Kidney (tissue), 14 donors: ENCODE data around the gene CSTPP1. TPM values are rescaled to one million over a fixed set of nuclear protein-coding genes. Genes with fewer than 3 reads are reported as not detected.

ENCODE experiments used
- DNase-seq, 5 donors: peaks; one replicate each; pipeline ENCODE4 v3.0.0-alpha.2; 2013 to 2020
- FAIRE-seq: peaks from 2 replicates; lab custom pipeline; 2012; peaks lifted over from hg19 to GRCh38; lab: Jason Lieb, UNC
- H3K27ac ChIP-seq, 2 donors: one replicate each; pipeline ENCODE4 v1.7.0; 2013; ENCODE audit warnings: low read depth in 2 of 2, low read length in 2 of 2, inconsistent platforms in 1 of 2
- H3K27me3 ChIP-seq: one replicate; pipeline ENCODE4 v1.7.1; 2013; ENCODE audit warnings: low read length, inconsistent platforms; ENCODE audit not compliant: control insufficient read depth, insufficient read depth
- H3K36me3 ChIP-seq, 3 donors: one replicate each; pipeline versions ENCODE4 v1.7.0 to v1.7.1; 2013; ENCODE audit warnings: low read length in 3 of 3, control low read depth in 1 of 3, inconsistent platforms in 1 of 3; ENCODE audit not compliant: insufficient read depth in 3 of 3, control insufficient read depth in 2 of 3
- H3K4me1 ChIP-seq, 3 donors: one replicate each; pipeline versions ENCODE4 v1.7.0 to v1.7.1; 2013; ENCODE audit warnings: low read length in 3 of 3, inconsistent platforms in 1 of 3, low read depth in 1 of 3; ENCODE audit not compliant: control insufficient read depth in 2 of 3, insufficient read depth in 2 of 3
- H3K4me3 ChIP-seq, 3 donors: one replicate each; pipeline versions ENCODE4 v1.7.0 to v1.8.1; 2013; ENCODE audit warnings: low read length in 3 of 3, control low read depth in 1 of 3, inconsistent platforms in 1 of 3
- H3K9ac ChIP-seq, 3 donors: one replicate each; pipeline versions ENCODE4 v1.7.0 to v1.7.1; 2013; ENCODE audit warnings: low read length in 3 of 3, control low read depth in 1 of 3, inconsistent platforms in 1 of 3
- H3K9me3 ChIP-seq, 3 donors: one replicate each; pipeline versions ENCODE4 v1.7.0 to v1.7.1; 2013; ENCODE audit warnings: low read length in 3 of 3, control low read depth in 1 of 3, inconsistent platforms in 1 of 3; ENCODE audit not compliant: control insufficient read depth in 2 of 3, insufficient read depth in 1 of 3
- CTCF ChIP-seq: IDR thresholded peaks from 3 replicates; pipeline ENCODE4 v1.5.1; 2012; ENCODE audit warnings: mild to moderate bottlenecking, moderate library complexity, borderline replicate concordance; ENCODE audit not compliant: insufficient read depth; ENCODE audit errors: extremely low read depth
- intact Hi-C: fragments of 100-400 bp; cut with DNase I; formaldehyde crosslinking; loops from one replicate; pipeline ENCODE4 v1.11.1; 2022
- polyA plus RNA-seq: library from polyadenylated mRNA; stranded (reverse); fragments of 350-450 nt; fragmentation: Illumina TruSeq; extraction: RNeasy Lipid Tissue Mini Kit (QIAGEN cat#74804); gene quantifications from one replicate; pipeline ENCODE4 v1.2.3, GENCODE V29; 2014; ENCODE audit warnings: low read depth, low replicate concordance; ENCODE audit not compliant: insufficient read depth
- total RNA-seq: library from RNA; stranded (reverse); fragmentation: NEBNext Ultra II Directional; extraction: Animal tissue kit (Norgen Biotek cat#: 25700); gene quantifications from one replicate; pipeline ENCODE4 v1.2.1, GENCODE V29; 2021
- donor health status: control.
- donor health status: control.
- donor health status: control.
- donor health status: control.
- donor health status: control.
- donor health status: DM: yes; HTN: yes; CAD: no.
- donor health status: Normal renal cell carcinoma (clear cell type).

Gene CSTPP1
- total and polyA plus RNA-seq, 2 donors from 2014 or later, result 37.4 to 50.3 TPM

- intact Hi-C loops, result no loop called here
- no peaks in the 10 kb centered on the region for H3K9me3 ChIP-seq
- DNase-seq (no peak), FAIRE-seq (no peak)
- no peaks in the 10 kb centered on the region for H3K27me3 ChIP-seq
- no peaks in the 10 kb centered on the region for H3K36me3 ChIP-seq
- H3K9ac ChIP-seq, result no peak overlapping the region
- TF ChIP-seq CTCF, result no peak
- no peak overlapping the region for H3K4me3 ChIP-seq
- H3K4me1 ChIP-seq, result no peaks in the 10 kb centered on the region
- no peak overlapping the region for H3K27ac ChIP-seq
Measured at GRCh38 chr11:47070769-47071168, 134.2 kb downstream of the CSTPP1 start.

GRCh38 chr11:47071341-47071740 is 134.8 kb downstream of the CSTPP1 start:
- no peaks in the 10 kb centered on the region for H3K4me1 ChIP-seq
- no peak for FAIRE-seq
- no peaks in the 10 kb centered on the region for H3K9me3 ChIP-seq
- no peaks in the 10 kb centered on the region for H3K36me3 ChIP-seq
- H3K27me3 ChIP-seq, result no peaks in the 10 kb centered on the region
- TF ChIP-seq CTCF, result no peak
- intact Hi-C loops, result no loop called here
- no peak for DNase-seq
- H3K4me3 ChIP-seq, result no peak overlapping the region
- no peak overlapping the region for H3K9ac ChIP-seq
- no peak overlapping the region for H3K27ac ChIP-seq

GRCh38 chr11:47071791-47072261 is 135.3 kb downstream of the CSTPP1 start:
- no peaks in the 10 kb centered on the region for H3K27me3 ChIP-seq
- no peak for TF ChIP-seq CTCF
- DNase-seq (peak in 1 of 5 donors; percentile 47), FAIRE-seq (no peak)
- no peak overlapping the region for H3K4me3 ChIP-seq
- H3K4me1 ChIP-seq, result no peaks in the 10 kb centered on the region
- no peak overlapping the region for H3K27ac ChIP-seq
- no peaks in the 10 kb centered on the region for H3K9me3 ChIP-seq
- H3K36me3 ChIP-seq, result no peaks in the 10 kb centered on the region
- intact Hi-C loops, result no loop called here
- H3K9ac ChIP-seq, result no peak overlapping the region
